Ecto neural progenitor cell (in vitro differentiated cells): ENCODE results near the gene LHFPL4.
"Not testable (repeated sequence)": the region's sequence is repeated elsewhere in the genome, so short reads cannot be mapped to it uniquely, and the experiment has no call there.

Experiments used
- DNase-seq: peaks from one replicate; pipeline ENCODE4 v3.0.0-alpha.2; 2018; ENCODE audit warnings: low spot score

LHFPL4 gene

GRCh38 chr3:9553021-9553947 lies at the start of gene LHFPL4:
Gene LHFPL4, minus strand, starts transcription at chr3:9553822. Its CDS starts 1,143 bp downstream, at chr3:9552679.
- no peak for DNase-seq

- no peak for DNase-seq
Observed at GRCh38 chr3:9602620-9603019, 49.0 kb upstream of the LHFPL4 start.

DNA sequence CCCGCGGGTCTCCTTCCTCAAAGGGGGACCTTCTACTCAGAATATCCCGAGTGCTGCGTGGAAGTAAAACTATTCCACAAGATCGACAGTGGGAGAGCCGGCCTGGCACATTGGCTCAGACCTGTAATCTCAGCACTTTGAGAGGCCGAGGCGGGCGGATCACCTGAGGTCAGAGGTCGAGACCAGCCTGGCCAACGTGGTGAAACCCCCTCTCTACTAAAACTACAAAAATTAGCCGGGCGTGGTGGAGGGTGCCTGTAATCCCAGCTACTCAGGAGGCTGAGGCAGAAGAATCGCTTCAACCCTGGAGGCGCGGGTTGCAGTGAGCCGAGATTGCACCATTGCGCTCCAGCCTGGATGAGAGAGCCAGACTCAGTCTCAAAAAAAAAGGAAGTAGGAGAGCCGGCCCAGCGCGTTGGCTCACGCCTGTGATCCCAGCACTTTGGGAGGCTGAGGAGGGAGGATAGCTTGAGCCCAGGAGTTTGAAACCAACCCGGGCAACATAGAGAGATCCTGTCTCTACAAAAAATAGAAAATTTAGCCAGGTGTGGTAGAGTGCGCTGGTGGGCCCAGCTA lies 47.5 kb upstream of the LHFPL4 start:
- not testable (repeated sequence) for DNase-seq

DNA sequence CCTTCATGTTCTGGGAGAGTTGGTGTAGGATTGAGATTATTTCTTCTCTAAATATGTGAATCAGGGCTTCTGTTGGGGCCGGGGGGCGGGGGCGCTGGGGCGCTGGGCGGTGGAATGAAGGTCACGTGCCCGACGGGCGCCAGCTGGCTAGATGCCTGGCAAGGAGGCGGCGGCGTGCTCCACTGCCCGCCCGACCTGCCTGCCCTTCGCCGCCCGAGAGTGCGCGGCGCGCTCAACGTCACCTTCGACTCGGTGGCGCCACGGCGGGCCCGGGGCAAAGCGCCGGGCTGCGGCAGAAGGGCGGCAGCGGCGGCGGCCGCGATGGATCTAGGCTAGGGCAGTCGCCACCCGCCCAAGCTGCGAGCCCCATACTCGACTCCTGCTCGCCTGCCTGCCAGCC lies 47.0 kb upstream of the LHFPL4 start:
- DNase-seq: no peak

DNA sequence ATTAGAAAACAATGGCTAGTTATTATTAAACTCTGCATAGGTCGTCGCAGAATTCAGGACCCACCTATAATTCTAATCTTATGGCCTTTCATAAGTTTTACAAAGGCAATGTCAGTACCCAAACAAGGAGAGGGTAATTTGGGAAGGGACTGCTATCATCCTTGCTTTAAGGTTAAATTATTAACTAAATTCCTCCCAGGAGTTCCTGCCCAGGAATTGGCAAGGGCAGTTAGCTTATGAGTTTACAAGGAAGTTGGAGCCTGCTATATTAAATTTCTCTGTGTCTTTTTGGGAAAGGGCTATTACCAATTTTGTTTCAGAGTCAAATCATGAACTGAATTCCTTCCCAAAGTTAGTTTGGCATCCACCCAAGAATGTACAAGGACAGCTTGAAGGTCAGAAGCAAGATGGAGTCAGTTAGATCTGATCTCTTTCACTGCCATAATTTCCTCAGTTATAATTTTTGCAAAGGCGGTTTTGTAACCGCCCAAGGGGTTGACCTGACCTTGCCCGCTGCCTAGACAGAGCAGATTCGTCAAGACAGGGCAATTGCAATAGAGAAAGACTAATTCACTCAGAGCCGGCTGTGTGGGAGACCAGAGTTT lies 45.3 kb upstream of the LHFPL4 start:
- no peak for DNase-seq

DNA sequence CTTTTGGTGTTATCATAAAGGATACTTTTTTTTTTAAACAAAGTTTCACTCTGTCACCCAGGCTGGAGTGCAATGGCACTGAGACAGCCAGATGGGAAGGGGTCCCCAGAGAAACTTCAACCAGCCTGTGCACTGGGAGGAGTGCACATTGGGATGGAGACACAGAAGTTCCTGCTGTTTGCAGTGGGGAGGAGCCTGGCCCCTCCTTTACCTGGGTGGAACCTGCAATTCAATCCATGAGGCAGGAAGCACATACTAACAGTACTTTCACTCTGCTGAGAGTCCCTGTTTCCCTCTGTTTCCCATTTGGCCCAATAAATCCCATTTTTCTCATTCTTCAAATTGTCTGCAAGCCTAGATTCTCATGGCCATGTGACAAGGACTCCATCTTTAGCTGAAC lies 42.3 kb upstream of the LHFPL4 start:
- DNase-seq: no peak

DNA sequence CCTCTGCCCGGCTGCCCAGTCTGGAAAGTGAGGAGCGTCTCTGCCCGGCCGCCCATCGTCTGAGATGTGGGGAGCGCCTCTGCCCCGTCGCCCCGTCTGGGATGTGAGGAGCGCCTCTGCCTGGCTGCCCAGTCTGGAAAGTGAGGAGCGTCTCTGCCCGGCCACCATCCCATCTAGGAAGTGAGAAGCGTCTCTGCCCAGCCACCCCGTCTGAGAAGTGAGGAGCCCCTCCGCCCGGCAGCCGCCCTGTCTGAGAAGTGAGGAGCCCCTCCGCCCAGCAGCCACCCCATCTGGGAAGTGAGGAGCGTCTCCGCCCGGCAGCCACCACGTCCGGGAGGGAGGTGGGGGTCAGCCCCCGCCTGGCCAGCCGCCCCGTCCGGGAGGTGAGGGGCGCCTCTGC lies 38.2 kb upstream of the LHFPL4 start:
- not testable (repeated sequence) for DNase-seq

GRCh38 chr3:9590282-9590791 lies 36.7 kb upstream of the LHFPL4 start:
- no peak for DNase-seq

- no peak for DNase-seq
Observed at GRCh38 chr3:9583792-9584191, 30.2 kb upstream of the LHFPL4 start.

DNA sequence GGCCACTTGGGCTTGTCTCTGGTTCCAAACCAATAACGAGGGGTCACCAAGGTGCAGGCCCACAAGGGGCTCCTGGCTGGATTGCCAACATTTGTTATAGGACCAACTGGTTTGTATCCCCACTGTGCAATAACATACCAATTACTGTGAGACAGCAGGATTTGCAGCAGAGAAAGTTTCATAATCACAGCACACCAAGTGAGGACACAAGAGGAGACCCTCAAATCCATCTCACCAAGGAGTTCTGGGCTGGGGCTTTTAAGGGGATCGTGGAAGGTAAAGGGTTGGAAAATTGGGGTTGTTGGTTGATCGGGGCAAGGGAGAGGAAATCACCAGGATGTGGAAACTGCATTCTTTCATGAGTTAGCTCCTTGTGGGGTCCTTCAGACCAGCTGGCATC lies 29.7 kb upstream of the LHFPL4 start:
- DNase-seq: no peak

GRCh38 chr3:9582332-9582731 lies 28.7 kb upstream of the LHFPL4 start:
- no peak for DNase-seq

DNA sequence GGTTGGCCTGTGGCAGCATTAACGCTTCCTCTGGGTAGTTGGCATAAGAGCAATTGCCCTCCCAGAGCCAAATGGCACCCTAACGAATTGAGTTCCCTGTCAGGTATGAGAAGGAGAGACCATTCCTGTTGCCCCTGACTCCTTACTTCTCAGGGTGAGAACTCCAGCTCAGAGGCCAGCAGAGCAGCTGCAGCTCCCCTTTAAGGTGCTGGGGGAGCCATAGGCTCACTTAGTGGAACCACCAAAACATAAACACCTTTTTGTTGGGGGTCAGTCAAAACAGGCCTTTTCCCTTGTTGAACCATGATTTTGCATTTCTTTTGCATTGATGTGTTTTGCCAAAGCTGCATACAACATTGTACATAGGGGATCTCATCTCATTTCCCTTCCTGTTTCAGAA lies 28.1 kb upstream of the LHFPL4 start:
- DNase-seq: no peak

GRCh38 chr3:9569054-9569453 lies 15.4 kb upstream of the LHFPL4 start:
- no peak for DNase-seq

DNA sequence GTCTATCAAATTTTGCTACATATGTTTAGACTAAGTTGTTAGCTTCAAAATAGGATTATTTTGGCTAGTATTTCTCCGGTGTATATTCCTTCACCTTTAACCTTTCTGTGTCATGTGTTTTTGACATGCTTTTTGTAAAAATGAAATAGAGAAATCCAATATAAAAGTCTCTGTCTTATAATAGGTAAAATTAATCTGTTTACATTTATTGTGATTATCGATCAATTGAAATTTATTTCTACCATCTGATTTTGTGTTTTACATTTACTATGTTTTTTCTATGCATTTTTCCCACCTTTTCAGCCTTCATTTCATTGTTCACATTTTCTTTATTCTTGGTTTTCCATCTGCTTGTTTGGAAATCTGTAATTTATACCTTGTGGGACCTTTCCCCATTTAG lies 11.7 kb upstream of the LHFPL4 start:
- DNase-seq: no peak

DNA sequence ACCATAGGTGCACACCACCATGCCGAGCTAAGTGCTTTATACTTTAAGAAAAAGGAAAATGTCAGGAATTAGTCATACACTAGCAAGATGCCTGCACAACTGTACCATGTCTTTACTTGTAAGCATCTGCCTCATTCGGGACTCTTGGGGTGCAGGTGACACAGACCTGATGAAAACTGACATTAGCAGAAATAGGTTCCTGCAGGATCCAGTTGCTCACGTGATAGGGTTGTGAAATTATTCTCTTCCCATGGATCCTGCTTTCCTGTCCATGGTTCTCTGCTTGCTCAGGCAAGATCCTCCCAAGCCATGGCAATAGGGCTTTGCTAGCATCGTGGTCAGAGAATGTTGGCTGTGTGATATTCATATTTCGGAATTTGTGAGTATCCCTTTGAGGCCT lies 10.2 kb upstream of the LHFPL4 start:
- DNase-seq: no peak

GRCh38 chr3:9560056-9560455 lies 6.4 kb upstream of the LHFPL4 start:
- DNase-seq: not testable (repeated sequence)

GRCh38 chr3:9553948-9554513 lies 409 bp upstream of the LHFPL4 start:
- DNase-seq: peak; percentile 46

- DNase-seq: peak; percentile 85
Observed at GRCh38 chr3:9552252-9552999, 1.2 kb downstream of the LHFPL4 start.

- DNase-seq: no peak
Observed at GRCh38 chr3:9550999-9551398, 2.6 kb downstream of the LHFPL4 start.

DNA sequence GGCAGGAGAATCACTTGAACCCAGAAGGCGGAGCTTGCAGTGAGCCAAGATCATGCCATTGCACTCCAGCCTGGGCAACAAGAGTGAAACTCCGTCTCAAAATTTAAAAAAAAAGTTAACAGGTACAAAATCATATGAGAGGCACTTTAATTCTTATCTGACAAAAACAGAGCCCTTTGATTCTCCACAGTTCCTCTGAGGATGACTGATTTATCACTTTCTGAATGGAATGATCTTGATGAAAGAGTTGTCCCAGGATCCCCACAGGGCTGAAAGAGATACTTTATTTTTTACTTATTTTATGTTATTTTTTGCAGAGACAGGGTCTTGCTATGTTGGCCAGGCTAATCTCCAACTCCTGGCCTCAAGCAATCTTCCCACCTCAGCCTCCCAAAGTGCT lies 4.0 kb downstream of the LHFPL4 start:
- no peak for DNase-seq

GRCh38 chr3:9548991-9549390 lies 4.6 kb downstream of the LHFPL4 start:
- no peak for DNase-seq

DNA sequence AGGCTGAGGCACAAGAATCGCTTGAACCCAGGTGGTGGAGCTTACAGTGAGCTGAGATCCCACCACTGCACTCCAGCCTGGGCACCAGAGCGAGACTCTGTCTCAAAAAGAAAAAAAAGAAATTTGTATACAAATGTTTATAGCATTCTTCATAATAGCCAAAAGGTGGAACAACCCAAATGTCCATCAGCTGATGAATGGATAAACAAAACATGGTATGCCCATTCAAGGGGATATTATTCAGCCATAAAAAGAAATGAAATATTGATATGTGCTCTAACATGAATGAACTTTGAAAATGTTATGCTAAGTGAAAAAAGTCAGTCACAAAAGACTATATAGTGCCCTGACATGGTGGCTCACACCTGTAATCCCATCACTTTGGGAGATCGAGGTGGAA lies 11.4 kb downstream of the LHFPL4 start:
- DNase-seq: no peak
